OCI-M1 (cell line): Measurements from ENCODE around the gene METTL2A.
"Not testable (repeated sequence)": the region's sequence is repeated elsewhere in the genome, so short reads cannot be mapped to it uniquely, and the experiment has no call there.

Experiments used
- DNase-seq: peaks from one replicate; lab custom pipeline; 2025; lab: John Stamatoyannopoulos, UW

METTL2A gene

DNA sequence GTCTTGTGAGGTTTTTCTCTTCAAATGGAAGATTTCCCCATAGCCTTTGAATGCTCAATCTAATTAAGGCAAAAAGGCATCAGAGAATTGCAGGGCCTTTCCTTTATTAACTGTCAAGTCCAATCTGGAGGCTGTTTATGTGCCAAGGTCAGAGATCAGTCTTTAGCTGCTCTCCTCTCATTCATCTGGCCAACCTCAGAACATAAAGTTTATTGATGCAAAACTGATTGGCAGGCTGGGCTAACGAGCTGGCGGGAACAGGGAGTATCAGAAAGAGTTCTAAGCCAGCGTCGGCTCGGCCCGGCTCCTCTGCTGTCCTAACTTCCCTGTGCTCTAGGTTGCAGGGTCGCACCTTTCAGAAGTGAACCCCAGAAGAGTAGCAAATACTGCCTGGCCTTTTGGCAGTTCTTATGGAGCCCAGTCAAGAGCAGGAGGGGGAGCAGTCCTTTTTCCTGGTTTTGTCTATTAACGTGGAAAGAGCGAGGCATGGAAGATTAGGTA lies 47.7 kb downstream of the METTL2A start:
- DNase-seq: not testable (repeated sequence)

- DNase-seq: peak; percentile 19
Measured at GRCh38 chr17:62473030-62473982, 49.6 kb downstream of the METTL2A start.

DNA sequence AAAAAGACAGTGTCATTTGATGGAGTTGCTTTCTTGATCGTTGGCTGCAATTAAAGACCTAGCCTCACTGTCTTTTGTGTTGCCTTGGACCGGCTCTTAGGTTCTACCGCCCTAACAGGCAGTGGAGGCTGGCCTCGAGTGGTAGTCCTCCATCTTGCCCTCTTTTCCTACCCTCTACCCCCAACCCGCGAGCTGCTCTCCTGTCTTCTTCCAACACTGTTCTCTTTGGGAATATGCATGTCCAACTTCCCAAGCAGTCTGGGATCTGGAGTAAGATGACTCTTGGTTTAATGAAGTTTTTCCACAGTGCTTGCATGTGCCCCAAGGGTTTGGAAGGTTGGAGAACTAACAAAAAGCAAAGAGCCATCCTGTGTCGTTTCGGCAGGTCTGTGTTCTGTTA lies 53.4 kb downstream of the METTL2A start:
- DNase-seq: not testable (repeated sequence)

DNA sequence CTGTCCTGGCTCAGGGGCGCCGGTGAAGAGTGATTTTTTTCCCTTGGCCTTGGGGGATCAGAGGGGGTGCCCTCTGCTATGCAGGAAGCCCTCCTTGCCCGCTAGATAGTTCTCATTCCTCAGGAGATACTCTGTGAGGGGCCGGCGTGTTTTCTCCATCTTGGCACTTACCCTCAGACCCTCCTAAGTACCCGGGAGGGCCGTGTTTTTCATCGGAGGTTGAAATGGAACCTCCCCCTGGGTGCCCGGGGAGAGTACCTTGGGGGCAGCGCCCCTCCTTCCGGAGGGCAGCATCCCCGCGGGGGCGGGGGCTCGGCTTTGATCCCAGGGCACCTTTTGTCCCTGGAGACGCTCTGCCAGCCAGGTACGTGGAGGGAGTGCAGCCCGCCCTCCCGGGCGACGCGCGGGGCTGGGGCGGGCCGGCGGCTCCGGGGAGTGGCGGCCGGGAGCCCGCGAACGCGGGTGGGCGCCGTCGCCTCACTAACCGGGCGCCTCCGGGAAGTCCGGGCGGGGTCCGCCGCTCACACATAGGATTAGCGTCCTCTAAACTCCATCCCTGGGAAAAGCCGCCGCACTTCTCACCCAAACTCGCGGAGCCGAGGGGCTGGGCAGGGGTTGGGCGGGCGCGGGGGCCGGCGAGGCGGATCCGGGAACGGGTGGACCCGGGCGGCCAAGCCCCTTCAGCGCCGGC lies 54.2 kb downstream of the METTL2A start:
- DNase-seq: peak; percentile 47

DNA sequence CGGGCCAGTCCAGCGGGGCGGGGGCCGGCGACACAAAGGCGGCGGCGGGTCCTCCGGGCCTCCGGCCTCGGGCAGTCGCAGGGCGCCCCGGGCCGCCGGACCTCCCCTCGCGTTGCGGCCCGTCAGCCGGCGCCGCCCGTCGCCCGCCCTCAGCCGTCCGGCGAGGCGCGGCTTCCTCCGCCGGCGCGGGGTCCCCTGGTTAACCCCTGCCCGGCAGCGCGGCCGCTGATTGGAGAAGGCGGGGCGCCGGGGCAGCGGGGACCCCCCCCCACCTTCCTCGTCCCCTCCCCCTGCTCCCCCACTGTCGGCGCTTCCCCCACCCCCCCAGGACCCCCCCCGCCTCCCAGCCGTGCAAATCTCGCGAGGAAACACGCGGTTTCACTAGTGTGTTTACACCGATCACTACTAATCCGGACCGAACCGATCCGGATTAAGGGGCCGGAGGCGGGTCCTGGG lies 54.8 kb downstream of the METTL2A start, which contains the start of gene TLK2:
TLK2 (plus strand) TSS at position 402 of the 456 bp plus-strand sequence. CDS start 2,301 bp downstream, outside the sequence.
- DNase-seq: peak; percentile 83

DNA sequence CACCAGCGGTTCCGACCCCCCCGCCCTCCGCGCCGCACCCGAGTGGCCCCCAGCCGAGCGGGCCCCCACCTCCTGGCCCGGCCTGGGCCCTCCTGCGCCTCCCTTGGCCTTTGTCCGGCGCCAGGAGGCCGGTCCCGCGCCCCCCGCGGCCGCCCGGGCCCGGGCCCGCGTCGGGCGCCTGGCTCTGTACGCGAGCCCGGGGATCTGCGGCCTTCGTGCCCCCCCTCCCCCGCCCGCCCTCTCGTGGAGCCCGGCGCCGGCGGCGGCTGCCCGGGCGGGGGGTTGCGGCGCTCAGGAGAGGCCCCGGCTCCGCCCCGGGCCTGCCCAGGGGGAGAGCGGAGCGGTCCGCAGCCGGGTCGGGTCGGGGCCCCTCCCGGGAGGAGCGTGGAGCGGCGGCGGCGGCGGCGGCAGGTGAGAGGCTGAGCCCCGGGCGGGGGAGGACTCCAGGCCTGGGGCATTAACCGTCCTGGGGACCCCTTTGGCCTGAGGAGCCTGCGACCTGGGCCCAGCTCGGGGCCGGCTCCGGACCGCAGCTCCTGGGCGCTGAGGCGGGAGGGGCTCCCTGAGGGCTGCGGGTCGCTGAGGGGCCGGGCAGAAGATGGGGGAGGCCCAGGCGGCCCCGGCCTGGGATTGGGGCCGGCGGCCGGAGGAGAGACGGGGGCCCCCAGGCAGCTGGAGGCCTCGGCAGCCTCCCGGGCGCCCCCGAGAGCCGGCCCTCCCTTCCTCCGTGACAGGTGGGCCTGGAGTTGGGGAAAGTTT lies 55.4 kb downstream of the METTL2A start:
- peak; percentile 45 for DNase-seq

GRCh38 chr17:62479639-62480258 lies 56.1 kb downstream of the METTL2A start:
- peak; percentile 46 for DNase-seq

- DNase-seq: not testable (repeated sequence)
Measured at GRCh38 chr17:62482553-62482952, 58.9 kb downstream of the METTL2A start.

DNA sequence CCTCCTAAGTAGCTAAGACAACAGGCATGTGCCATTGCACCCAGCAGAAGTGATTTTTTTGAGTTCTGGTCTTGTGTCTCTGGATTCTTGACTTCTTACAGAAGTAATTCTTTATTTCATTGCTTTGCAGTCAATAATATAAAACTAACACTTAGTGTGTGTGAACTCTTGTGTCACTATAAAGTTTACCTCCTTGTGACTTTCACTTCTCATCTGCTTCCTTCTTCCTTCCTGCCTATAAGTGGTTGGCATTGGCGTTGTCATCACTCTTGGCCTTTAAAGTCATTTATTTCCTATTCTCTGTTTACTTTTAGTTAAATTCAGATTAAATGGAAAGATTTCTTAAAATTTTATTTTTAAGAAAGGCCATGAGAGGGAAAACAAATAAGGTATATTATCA lies 67.3 kb downstream of the METTL2A start:
- not testable (repeated sequence) for DNase-seq

DNA sequence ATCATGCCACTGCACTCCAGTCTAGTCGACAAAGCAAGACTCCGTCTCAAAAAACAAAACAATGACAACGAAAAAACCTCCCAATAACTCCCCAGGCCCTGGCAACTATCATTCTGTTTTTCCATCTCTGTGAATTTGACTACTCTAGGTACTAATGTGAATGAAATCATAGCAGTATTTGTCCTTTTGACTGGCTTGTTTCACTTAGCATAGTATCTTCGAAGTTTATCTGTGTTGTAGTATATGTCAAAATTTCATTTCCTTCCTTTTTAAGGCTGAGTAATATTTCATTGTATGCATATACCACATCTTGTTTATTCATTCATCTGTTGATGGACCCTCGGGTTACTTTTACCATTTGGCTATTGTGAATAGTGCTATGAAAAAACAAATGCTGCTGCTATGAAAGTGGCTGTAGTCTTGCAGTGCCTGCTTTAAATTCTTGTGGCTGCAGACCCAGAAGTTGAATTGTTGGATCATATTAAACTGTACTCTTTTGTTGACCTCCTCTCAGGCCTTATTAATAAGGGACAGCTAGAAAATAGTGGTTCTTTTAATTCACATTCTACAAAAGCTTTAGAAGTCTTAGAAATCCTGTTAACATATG lies 69.5 kb downstream of the METTL2A start:
- not testable (repeated sequence) for DNase-seq

GRCh38 chr17:62494073-62494472 lies 70.4 kb downstream of the METTL2A start:
- DNase-seq: not testable (repeated sequence)

DNA sequence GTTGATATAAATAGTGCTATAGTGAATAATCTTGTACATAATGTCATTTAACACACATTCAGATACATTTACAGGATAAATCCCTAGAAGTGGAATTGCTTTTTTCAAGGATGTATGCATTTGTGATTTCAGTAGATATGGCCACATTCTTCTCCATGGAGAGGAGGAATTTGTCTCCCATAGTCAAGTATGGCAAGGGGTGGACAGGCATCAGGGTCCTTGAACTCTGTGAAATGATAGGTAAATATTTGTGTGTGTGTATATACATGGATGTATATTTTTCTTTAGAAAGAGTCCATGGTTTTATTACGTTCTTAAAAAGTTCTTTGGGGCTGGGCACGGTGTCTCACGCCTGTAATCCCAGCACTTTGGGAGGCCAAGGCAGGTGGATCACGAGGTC lies 72.6 kb downstream of the METTL2A start:
- DNase-seq: not testable (repeated sequence)

- not testable (repeated sequence) for DNase-seq
Measured at GRCh38 chr17:62498796-62499195, 75.1 kb downstream of the METTL2A start.
